Gastrocnemius medialis (tissue), 4 donors: ENCODE measurements around the gene ARHGEF4. TPM values are rescaled to one million over a fixed set of nuclear protein-coding genes. Genes with fewer than 3 reads are reported as not detected.

Experiments
- ATAC-seq, 2 donors: fragments of 150-250 bp; one replicate each; pipeline ENCODE4 v1.9.1; 2016
- DNase-seq, 2 donors: peaks; one replicate each; pipeline ENCODE4 v3.0.0-alpha.2; 2019
- H3K27ac ChIP-seq, 4 donors: fragments of 200-600 bp; sonication (generic); 1 replicate in 1 of 4; 2 replicates in 3 of 4; pipeline ENCODE4 v1.5.1; 2016 to 2018; ENCODE audit warnings: mild to moderate bottlenecking in 2 of 4, moderate library complexity in 1 of 4
- H3K27me3 ChIP-seq, 3 donors: fragments of 200-600 bp; sonication (generic) in 2 of 3; 1 replicate in 1 of 3; 2 replicates in 2 of 3; pipeline versions ENCODE4 v1.5.1 to v1.6.0; 2016 to 2019; ENCODE audit warnings: mild to moderate bottlenecking in 1 of 3, moderate library complexity in 1 of 3
- H3K36me3 ChIP-seq, 2 donors: fragments of 200-600 bp; sonication (generic) in 1 of 2; one replicate each; pipeline ENCODE4 v1.5.1; 2017 to 2018
- H3K4me1 ChIP-seq, 2 donors: fragments of 200-600 bp; sonication (generic) in 1 of 2; one replicate each; pipeline ENCODE4 v1.5.1; 2016 to 2017; ENCODE audit warnings: mild to moderate bottlenecking in 2 of 2
- H3K4me3 ChIP-seq, 4 donors: fragments of 200-600 bp; sonication (generic) in 3 of 4; 1 replicate in 1 of 4; 2 replicates in 3 of 4; pipeline ENCODE4 v1.5.1; 2016 to 2019; ENCODE audit warnings: mild to moderate bottlenecking in 2 of 4
- H3K9me3 ChIP-seq, 3 donors: fragments of 200-600 bp; sonication (generic) in 2 of 3; 1 replicate in 1 of 3; 2 replicates in 2 of 3; pipeline ENCODE4 v1.5.1; 2016 to 2019
- CTCF ChIP-seq, 5 experiments: fragments of 450-650 bp in 3 of 5; fragments of 200-600 bp in 2 of 5; sonication (generic) in 2 of 5; IDR thresholded peaks in 4 of 5; conservative IDR thresholded peaks in 1 of 5; 1 replicate in 4 of 5; 2 replicates in 1 of 5; pipeline ENCODE4 v1.5.1; 2016 to 2019; ENCODE audit warnings: antibody characterized with exemption in 5 of 5, mild to moderate bottlenecking in 3 of 5, moderate library complexity in 3 of 5
- POLR2A ChIP-seq, 2 donors: fragments of 450-650 bp; IDR thresholded peaks; one replicate each; pipeline ENCODE4 v1.6.1; 2017; ENCODE audit warnings: antibody characterized with exemption in 2 of 2, mild to moderate bottlenecking in 2 of 2, moderate library complexity in 2 of 2
- in situ Hi-C, 4 donors: fragments of 200-750 bp; cut with MboI; loops; one replicate each; pipeline versions ENCODE4 v1.15.0 to v1.8.0; 2017; ENCODE audit warnings: low sequenced_read_pairs in 4 of 4
- intact Hi-C: fragments of 100-400 bp; cut with DNase I; formaldehyde crosslinking; loops from one replicate; pipeline ENCODE4 v1.15.1; 2023; ENCODE audit warnings: low total_unique reads
- total RNA-seq, 4 donors: library from RNA; depleted of rRNA; stranded (reverse); fragments of >200 nt; gene quantifications; one replicate each; pipeline versions ENCODE4 v1.1.0 to v1.2.3, GENCODE V29; 2016

The ARHGEF4 gene
- total RNA-seq, 4 donors from 2014 or later, result 1.0 to 14.8 (median 5.1) TPM

DNA sequence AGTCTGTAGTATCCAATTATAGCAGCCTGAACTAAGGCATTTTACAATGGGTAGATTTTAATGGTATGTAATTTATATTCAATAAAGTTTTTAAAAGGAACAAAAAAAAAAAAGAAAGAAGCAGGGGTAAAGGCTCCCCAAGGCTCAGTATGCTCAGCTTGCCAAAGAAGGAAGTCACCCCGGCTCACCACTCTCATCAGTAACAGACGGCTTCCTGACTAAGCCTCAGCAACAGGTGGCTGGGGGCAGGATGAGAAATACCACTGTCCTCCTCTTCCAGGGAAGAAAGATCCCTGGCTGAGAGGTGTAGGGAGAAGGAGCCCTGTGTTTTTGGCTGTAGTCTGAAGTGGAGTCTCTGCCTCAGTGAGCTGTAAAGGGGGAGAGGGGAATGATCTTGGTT, 121.2 kb downstream of the ARHGEF4 start:
- in situ Hi-C loops, result no loop called here
- TF ChIP-seq CTCF (IDR thresholded peaks at IDR 0.05 in 4 of 5, conservative IDR thresholded peaks at IDR 0.05 in 1 of 5), result no peak
- no peak for TF ChIP-seq POLR2A (IDR thresholded peaks at IDR 0.05)
- no peak for ATAC-seq
- Histone ChIP-seq H3K4me1 (no peaks in the 10 kb centered on the region), H3K4me3 (no peak overlapping the region), H3K36me3 (no peaks in the 10 kb centered on the region), H3K27me3 (peaks cover 8 to 22% (median 19%) of the 10 kb centered on the region in 3 donors), H3K9me3 (no peaks in the 10 kb centered on the region), H3K27ac (no peak overlapping the region)
- intact Hi-C loops, result no loop called here
- DNase-seq, result no peak

- in situ Hi-C loops, result no loop called here
- no peak for TF ChIP-seq POLR2A (IDR thresholded peaks at IDR 0.05)
- TF ChIP-seq CTCF (IDR thresholded peaks at IDR 0.05 in 4 of 5, conservative IDR thresholded peaks at IDR 0.05 in 1 of 5), result no peak
- peak overlapping the region in 2 of 4 donors; percentile 35 to 39 for H3K4me3 ChIP-seq
- intact Hi-C loops, result no loop called here
- no peaks in the 10 kb centered on the region for H3K36me3 ChIP-seq
- H3K27ac ChIP-seq, result no peak overlapping the region
- peaks cover 31 to 46% (median 44%) of the 10 kb centered on the region in 3 donors for H3K27me3 ChIP-seq
- DNase-seq, result no peak
- no peak for ATAC-seq
- no peaks in the 10 kb centered on the region for H3K9me3 ChIP-seq
- H3K4me1 ChIP-seq, result peaks cover 0 to 2% of the 10 kb centered on the region in 2 donors
Observed at GRCh38 chr2:130963196-130963848, 126.6 kb downstream of the ARHGEF4 start.

- H3K36me3 ChIP-seq, result no peaks in the 10 kb centered on the region
- in situ Hi-C loops, result no loop called here
- intact Hi-C loops, result no loop called here
- peak overlapping the region; percentile 34 to 39 (median 34) for H3K4me3 ChIP-seq
- ATAC-seq (no peak), DNase-seq (no peak)
- peaks cover 31 to 46% (median 44%) of the 10 kb centered on the region in 3 donors for H3K27me3 ChIP-seq
- H3K4me1 ChIP-seq, result peaks cover 0 to 2% of the 10 kb centered on the region in 2 donors
- TF ChIP-seq CTCF (IDR thresholded peaks at IDR 0.05 in 4 of 5, conservative IDR thresholded peaks at IDR 0.05 in 1 of 5) (peak in 3 of 5 experiments; percentile 13 to 49 (median 18)), POLR2A (IDR thresholded peaks at IDR 0.05) (no peak)
- H3K9me3 ChIP-seq, result no peaks in the 10 kb centered on the region
- no peak overlapping the region for H3K27ac ChIP-seq
Observed at GRCh38 chr2:130963849-130964793, 127.4 kb downstream of the ARHGEF4 start.

DNA sequence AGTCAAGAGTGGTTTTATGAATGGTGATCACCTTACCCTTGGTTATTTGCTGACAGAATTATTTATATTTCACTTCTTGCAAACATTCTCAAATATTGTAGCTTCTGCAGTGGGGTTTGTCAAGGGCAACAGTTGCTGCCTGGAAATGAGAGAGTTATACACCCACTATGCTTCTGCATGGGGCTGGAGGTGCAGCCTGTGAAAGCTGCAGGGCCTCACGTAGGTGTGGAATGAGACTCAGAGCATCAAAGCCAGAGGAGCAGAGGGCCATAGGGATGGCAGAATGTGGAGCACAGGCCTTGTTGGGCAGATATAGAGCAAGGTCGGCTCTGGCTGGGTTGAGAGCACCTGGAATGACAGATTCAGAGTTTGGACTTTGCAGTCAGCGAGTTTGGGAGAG, 128.2 kb downstream of the ARHGEF4 start:
- Histone ChIP-seq H3K27me3 (peaks cover 31 to 44% (median 44%) of the 10 kb centered on the region in 3 donors), H3K27ac (no peak overlapping the region), H3K9me3 (no peaks in the 10 kb centered on the region), H3K4me1 (peaks cover 0 to 2% of the 10 kb centered on the region in 2 donors), H3K4me3 (peak overlapping the region in 1 of 4 donors; percentile 34), H3K36me3 (no peaks in the 10 kb centered on the region)
- intact Hi-C loops, result no loop called here
- TF ChIP-seq CTCF (IDR thresholded peaks at IDR 0.05 in 4 of 5, conservative IDR thresholded peaks at IDR 0.05 in 1 of 5) (no peak), POLR2A (IDR thresholded peaks at IDR 0.05) (no peak)
- in situ Hi-C loops, result no loop called here
- no peak for ATAC-seq
- DNase-seq, result no peak
